CD1c-positive myeloid dendritic cell (primary cell): ENCODE data around the gene TSPAN16.
"Not testable (repeated sequence)": the region's sequence is repeated elsewhere in the genome, so short reads cannot be mapped to it uniquely, and the experiment has no call there.

ENCODE experiments used
- DNase-seq: peaks from one replicate; pipeline ENCODE4 v3.0.0-alpha.2; 2016; ENCODE audit errors: extremely low spot score

The TSPAN16 gene

GRCh38 chr19:11306337-11306736 lies 10.4 kb downstream of the TSPAN16 start:
- DNase-seq, result no peak

DNA sequence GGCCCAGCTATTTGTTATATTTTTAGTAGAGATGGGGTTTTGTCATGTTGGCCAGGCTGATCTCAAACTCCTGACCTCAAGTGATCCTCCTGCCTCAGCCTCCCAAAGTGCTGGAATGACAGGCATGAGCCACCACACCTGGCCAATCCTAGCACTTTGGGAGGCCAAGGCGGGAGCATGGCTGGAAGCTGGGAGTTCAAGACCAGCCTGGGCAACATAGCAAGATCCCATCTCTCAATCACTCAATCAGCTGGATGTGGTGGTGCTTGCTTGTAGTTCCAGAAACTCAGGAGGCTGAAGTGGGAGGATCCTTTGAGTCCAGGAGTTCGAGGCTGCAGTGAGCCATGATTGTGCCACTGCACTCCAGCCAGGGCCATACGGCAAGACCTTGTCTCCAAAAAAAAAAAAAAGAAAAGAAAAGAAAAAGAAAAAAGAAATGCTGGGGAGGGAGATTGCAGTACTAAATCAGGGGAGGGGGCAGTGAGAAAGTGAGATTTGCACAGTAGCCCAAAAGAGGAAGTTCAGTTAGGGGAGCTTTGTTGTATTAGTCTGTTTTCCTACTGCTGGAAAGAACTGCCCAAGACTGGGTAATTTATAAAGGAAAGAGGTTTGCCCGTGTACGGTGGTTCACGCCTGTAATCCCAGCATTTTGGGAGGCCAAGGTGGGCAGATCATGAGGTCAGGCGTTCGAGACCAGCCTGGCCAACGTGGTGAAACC lies 24.5 kb downstream of the TSPAN16 start:
- DNase-seq, result peak; percentile 48

GRCh38 chr19:11321191-11322126 lies 25.5 kb downstream of the TSPAN16 start:
- DNase-seq, result peak; percentile 31

GRCh38 chr19:11322269-11323024 lies 26.5 kb downstream of the TSPAN16 start:
- peak; percentile 70 for DNase-seq

DNA sequence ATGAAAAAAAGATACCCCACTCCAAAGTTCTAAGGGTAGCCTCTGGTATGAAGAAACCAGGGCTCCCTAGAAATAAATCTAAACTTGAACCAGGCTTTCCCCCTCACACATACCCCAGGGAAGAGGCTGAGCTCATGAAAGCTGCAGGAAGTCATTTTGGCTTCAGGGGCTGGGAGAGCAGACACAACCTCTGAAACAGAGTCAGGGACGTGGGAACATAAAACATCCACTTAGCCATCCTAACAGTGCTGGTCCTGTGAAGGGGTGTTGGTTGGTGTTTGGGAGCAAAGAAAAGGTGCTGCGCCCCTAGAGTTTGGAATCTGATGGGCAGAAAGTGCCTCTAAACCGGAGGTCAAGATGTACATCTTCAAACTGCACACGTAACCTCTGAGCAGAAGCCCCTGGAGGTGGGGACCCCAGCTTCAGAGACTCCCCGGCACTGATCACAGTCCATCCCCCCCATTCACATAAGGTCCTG lies 27.7 kb downstream of the TSPAN16 start:
- no peak for DNase-seq

DNA sequence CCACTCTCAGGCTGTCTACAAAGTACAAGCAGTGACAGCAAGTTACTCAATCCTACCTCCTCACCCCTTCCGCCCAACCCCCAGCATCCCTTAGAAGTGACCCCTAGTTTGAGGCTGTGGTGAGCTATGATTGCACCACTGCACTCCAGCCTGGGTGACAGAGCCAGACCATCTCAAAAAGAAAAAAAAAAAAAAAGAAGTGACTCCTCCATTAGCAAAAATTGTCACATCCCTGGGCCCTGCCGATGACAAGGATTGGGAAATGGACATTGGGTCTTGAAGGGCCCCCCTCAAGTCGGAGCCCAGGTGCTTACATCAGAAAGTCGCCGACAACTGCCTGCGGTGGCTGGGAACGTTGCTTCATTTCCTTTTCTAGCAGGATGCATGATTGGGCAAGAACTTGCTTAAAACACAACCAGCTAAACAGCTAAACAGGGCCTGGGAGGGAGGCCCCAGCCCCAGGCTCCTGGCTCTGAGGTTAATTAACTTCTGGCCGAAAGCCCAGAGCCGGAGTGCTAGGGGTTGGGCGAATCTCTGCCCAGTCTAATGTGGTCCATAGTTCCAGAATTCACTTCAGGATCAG lies 28.2 kb downstream of the TSPAN16 start:
- DNase-seq, result peak; percentile 88

- no peak for DNase-seq
Measured at GRCh38 chr19:11324748-11325389, 28.9 kb downstream of the TSPAN16 start.

DNA sequence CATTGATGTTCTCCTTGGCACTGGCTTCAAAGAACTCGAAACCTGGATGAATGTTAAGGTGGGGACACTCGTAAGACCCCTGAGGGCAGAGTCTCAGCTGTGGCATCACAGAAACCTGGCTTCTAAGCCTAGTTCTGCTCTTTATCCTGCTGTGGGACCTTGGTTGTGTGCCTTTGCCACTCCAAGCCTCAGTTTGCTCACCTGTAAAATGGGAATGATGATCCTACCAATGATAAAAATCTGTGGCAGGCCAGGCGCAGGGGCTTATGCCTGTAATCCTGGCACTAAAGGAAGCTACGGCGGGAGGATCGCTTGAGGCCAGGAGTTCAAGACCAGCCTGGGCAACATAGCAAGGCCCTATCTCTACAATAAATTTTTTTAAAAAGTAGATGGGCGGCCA lies 29.6 kb downstream of the TSPAN16 start:
- DNase-seq, result no peak

DNA sequence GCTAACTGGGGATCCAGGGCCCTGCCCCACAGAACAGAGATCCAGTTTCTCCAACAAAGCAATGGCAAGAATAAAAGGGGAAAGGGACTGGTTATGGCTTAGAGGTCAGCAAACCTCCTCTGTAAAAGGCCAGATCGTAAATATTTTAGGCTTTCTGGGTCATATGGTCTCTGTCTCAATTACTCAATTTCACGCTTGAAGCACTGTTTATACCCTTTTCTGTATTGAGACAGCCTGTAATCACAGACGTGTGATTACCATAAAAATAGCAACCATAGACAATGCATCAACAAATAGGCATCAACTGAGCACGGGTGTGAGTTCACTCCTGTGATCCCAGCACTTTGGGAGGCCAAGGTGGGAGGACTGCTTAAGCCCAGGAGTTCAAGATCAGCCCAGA lies 34.2 kb downstream of the TSPAN16 start:
- DNase-seq, result no peak

GRCh38 chr19:11331502-11331901 lies 35.5 kb downstream of the TSPAN16 start:
- DNase-seq, result no peak

DNA sequence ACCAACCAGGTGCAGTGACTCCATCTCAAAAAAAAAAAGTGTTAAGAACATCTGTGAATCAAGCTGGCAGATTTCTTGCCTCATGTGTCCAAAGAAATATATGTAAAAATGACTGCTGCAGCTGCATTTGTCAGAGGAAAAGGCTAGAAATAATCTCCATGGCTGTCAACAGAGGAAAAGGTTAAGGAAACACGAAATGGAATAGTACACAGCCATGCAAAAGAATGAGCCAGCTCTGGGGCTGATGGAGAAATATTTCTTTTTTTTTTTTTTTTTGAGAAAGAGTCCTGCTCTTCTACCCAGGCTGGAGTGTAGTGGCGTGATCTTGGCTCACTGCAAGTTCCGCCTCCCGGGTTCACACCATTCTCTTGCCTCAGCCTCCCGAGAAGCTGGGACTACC lies 36.9 kb downstream of the TSPAN16 start:
- no peak for DNase-seq

- not testable (repeated sequence) for DNase-seq
Measured at GRCh38 chr19:11333838-11334237, 37.9 kb downstream of the TSPAN16 start.

GRCh38 chr19:11335449-11336146 lies 39.6 kb downstream of the TSPAN16 start:
- no peak for DNase-seq

GRCh38 chr19:11337080-11337479 lies 41.1 kb downstream of the TSPAN16 start:
- peak; percentile 24 for DNase-seq

DNA sequence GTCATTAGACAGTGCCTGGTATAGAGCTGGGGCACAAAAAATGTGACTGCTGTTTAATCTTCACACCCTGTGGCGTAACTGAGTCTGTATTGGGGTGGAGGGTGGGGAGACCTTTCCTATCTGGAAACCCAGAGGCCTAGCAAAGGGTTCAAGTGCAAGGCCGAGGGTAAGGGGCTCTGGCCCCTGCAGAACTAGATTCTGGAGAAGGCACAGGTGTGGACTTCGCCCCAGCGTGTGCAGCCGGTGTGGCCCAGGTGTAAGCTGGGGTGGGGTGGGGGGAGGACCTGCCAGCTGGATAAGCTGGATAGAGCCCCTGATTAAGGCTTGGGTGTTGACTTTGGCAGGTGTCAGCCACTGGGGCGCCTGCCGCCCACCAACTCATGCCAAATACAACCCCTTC lies 42.2 kb downstream of the TSPAN16 start:
- DNase-seq, result no peak

- no peak for DNase-seq
Measured at GRCh38 chr19:11338569-11339253, 42.8 kb downstream of the TSPAN16 start.

GRCh38 chr19:11339254-11340098 lies 43.5 kb downstream of the TSPAN16 start, which contains the start of gene RAB3D:
RAB3D (minus strand) TSS chr19:11339657; CDS start chr19:11337399, 2,258 bp downstream.
- peak; percentile 90 for DNase-seq

GRCh38 chr19:11340099-11340467 lies 44.1 kb downstream of the TSPAN16 start:
- not testable (repeated sequence) for DNase-seq

- no peak for DNase-seq
Measured at GRCh38 chr19:11342429-11342828, 46.5 kb downstream of the TSPAN16 start.
